Body of pancreas (tissue), 4 donors: ENCODE measurements around the gene SLC45A3. TPM values are rescaled to one million over a fixed set of nuclear protein-coding genes. Genes with fewer than 3 reads are reported as not detected.

Source experiments
- ATAC-seq: fragments of 150-250 bp; one replicate; pipeline ENCODE4 v1.9.1; 2016
- DNase-seq, 4 donors: peaks; one replicate each; pipeline ENCODE4 v3.0.0-alpha.2; 2019
- H3K27ac ChIP-seq, 4 donors: fragments of 200-600 bp; sonication (generic); 1 replicate in 3 of 4; 2 replicates in 1 of 4; pipeline versions ENCODE4 v1.5.1 to v1.6.1; 2016 to 2019; ENCODE audit warnings: mild to moderate bottlenecking in 1 of 4, mixed read lengths in 1 of 4, moderate library complexity in 1 of 4
- H3K27me3 ChIP-seq, 2 donors: fragments of 200-600 bp; sonication (generic); one replicate each; pipeline ENCODE4 v1.6.0; 2016; ENCODE audit warnings: mild to moderate bottlenecking in 1 of 2
- H3K36me3 ChIP-seq, 2 donors: fragments of 200-600 bp; sonication (generic); replicated peaks in 1 of 2; 2 replicates each; pipeline ENCODE4 v1.5.1; 2016; ENCODE audit warnings: low read depth in 2 of 2; ENCODE audit not compliant: insufficient read depth in 1 of 2
- H3K4me1 ChIP-seq: fragments of 200-600 bp; sonication (generic); one replicate; pipeline ENCODE4 v1.6.0; 2016
- H3K4me3 ChIP-seq, 2 donors: fragments of 200-600 bp; sonication (generic); 1 replicate in 1 of 2; 2 replicates in 1 of 2; pipeline ENCODE4 v1.5.1; 2016 to 2019
- H3K9me3 ChIP-seq, 3 donors: fragments of 200-600 bp; sonication (generic); 1 replicate in 2 of 3; 2 replicates in 1 of 3; pipeline ENCODE4 v1.5.1; 2016
- POLR2A ChIP-seq, 3 donors: fragments of 450-650 bp; IDR thresholded peaks; one replicate each; pipeline ENCODE4 v1.6.1; 2016; ENCODE audit warnings: antibody characterized with exemption in 3 of 3, mild to moderate bottlenecking in 2 of 3
- WGBS, 2 donors: methylation state at CpG; one replicate each; pipeline ENCODE4 v1.1.5; 2017; 5-methylcytosine and 5-hydroxymethylcytosine counted together
- intact Hi-C: fragments of 100-400 bp; cut with DNase I; formaldehyde crosslinking; loops from one replicate; pipeline ENCODE4 v1.15.1; 2023
- total RNA-seq, 2 donors: library from RNA; depleted of rRNA; stranded (reverse); fragments of >200 nt; gene quantifications; one replicate each; pipeline ENCODE4 v1.1.0, GENCODE V29; 2016
- TF ChIP-seq, protein P1 (sequence below), 7 experiments: fragments of 450-650 bp in 4 of 7; fragments of 200-600 bp in 3 of 7; sonication (generic) in 3 of 7; IDR thresholded peaks; one replicate each; pipeline ENCODE4 v1.5.1; 2016 to 2019; ENCODE audit warnings: antibody characterized with exemption in 7 of 7

The SLC45A3 gene
- total RNA-seq, 2 donors from 2014 or later, result 1.3 to 1.6 TPM

DNA sequence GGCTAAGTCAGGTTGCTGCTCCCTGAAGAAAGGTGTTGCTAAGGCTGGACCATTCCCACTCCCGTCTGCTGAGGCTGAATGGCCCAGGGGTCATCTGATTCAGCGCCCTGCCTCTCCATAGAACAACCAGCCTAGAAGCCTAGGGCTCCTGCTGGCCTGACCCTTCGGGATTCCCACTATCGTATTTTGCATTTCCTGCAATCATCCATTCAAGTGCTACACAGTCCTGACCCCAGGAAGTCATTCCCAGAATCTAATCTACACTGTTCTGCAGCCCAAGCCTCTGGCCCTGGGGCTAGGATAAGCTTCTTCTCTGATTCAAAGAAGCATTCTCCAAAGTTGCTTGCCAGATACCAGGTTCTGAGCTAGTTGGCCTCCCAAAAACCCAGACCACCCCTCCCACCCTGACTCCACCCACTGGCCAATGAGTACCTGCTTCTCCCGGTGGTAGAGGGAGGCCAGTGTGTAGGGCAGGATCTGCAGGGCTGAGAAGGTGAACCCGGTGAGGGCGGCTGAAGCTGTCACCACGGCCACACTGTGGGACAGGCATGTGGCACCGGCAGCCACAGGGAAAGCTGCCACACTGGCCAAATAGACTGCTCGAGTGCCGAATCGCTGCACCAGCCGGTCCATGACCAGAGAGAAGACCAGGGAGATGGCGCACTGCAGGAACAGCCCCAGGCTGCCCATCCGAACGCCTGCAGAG lies 18.7 kb downstream of the SLC45A3 start:
- 76 to 80% methylated on average over 7 to 16 of the region's 16 CpGs for WGBS, 2 donors
- H3K27ac ChIP-seq, result no peak overlapping the region
- no peak overlapping the region for H3K4me3 ChIP-seq
- no peaks in the 10 kb centered on the region for H3K9me3 ChIP-seq
- H3K27me3 ChIP-seq, result no peaks in the 10 kb centered on the region
- intact Hi-C loops, result loop anchor here (5.0 to 10.0 kb wide), 2 partner anchors 41 to 313 kb away; no protein-coding TSS in a partner anchor
- DNase-seq, result no peak
- ATAC-seq, result no peak
- H3K36me3 ChIP-seq, result no peaks in the 10 kb centered on the region
- TF ChIP-seq, protein P1, sequence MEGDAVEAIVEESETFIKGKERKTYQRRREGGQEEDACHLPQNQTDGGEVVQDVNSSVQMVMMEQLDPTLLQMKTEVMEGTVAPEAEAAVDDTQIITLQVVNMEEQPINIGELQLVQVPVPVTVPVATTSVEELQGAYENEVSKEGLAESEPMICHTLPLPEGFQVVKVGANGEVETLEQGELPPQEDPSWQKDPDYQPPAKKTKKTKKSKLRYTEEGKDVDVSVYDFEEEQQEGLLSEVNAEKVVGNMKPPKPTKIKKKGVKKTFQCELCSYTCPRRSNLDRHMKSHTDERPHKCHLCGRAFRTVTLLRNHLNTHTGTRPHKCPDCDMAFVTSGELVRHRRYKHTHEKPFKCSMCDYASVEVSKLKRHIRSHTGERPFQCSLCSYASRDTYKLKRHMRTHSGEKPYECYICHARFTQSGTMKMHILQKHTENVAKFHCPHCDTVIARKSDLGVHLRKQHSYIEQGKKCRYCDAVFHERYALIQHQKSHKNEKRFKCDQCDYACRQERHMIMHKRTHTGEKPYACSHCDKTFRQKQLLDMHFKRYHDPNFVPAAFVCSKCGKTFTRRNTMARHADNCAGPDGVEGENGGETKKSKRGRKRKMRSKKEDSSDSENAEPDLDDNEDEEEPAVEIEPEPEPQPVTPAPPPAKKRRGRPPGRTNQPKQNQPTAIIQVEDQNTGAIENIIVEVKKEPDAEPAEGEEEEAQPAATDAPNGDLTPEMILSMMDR (IDR thresholded peaks at IDR 0.05), result no peak
- no peak for TF ChIP-seq POLR2A (IDR thresholded peaks at IDR 0.05)
- peaks cover 14% of the 10 kb centered on the region for H3K4me1 ChIP-seq

DNA sequence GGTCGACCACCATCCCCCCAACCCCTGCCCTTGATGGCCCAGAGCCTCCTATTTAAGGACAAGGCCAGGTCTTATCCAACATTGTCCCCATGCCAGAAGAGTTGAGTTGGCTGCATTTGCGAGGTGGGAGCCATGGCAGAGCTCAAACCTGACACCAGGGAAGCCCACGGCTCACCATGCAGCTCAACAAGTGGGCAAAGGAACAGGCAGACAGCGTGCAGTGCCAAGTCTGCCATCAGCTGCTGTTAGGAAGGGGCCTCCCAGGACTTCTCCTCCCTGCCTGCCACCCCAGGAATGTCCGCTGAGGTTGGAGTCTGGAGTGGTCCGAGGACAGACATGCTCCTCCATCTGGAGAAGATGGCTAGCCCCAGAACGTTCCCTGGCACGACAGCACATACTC lies 19.9 kb downstream of the SLC45A3 start:
- Histone ChIP-seq H3K36me3 (no peaks in the 10 kb centered on the region), H3K27me3 (no peaks in the 10 kb centered on the region), H3K27ac (no peak overlapping the region), H3K4me1 (peaks cover 14% of the 10 kb centered on the region), H3K4me3 (no peak overlapping the region), H3K9me3 (no peaks in the 10 kb centered on the region)
- DNase-seq, result no peak
- intact Hi-C loops, result loop anchor here (5.0 to 10.0 kb wide), 2 partner anchors 42 to 314 kb away; no protein-coding TSS in a partner anchor
- TF ChIP-seq, protein P1 (IDR thresholded peaks at IDR 0.05), result no peak
- no peak for TF ChIP-seq POLR2A (IDR thresholded peaks at IDR 0.05)
- 61 to 70% methylated on average over 4 to 8 of the region's 8 CpGs for WGBS, 2 donors
- no peak for ATAC-seq

DNA sequence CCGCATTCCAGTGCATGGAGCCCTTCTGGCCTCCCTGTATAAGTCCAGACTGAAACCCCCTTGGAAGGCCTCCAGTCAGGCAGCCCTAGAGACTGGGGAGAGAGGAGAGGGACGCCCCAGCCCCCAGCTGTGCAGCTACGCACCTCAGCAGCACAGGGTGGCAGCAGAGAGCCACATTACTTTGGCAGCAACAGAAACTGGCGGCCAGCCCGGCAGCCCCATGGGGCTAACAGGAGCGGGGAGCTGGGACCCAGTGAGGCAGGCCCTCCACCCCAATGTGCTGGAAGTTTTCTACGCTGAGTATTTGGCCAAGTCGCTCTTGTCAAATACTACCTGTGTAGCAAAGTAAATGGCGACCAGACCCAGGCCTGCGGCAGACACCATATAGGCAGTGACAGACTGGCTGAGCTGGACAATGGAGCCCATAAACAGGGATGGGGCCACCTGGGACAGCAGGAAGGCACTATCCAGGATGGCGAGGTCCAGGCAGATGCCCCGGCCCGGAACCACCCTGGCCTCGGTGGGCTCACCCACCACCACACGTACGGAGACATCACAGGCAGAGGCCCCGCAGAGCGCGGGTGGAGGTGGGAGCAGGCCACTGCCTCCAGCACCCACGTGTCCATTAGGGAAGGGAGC lies 21.2 kb downstream of the SLC45A3 start:
- ATAC-seq (peak; percentile 83), DNase-seq (peak; percentile 82 to 91 (median 84))
- no peaks in the 10 kb centered on the region for H3K36me3 ChIP-seq
- no peaks in the 10 kb centered on the region for H3K27me3 ChIP-seq
- no peak overlapping the region for H3K27ac ChIP-seq
- no peak for TF ChIP-seq POLR2A (IDR thresholded peaks at IDR 0.05)
- TF ChIP-seq, protein P1 (IDR thresholded peaks at IDR 0.05), result peak; percentile 75 to 91 (median 86)
- peaks cover 8% of the 10 kb centered on the region for H3K4me1 ChIP-seq
- H3K4me3 ChIP-seq, result no peak overlapping the region
- H3K9me3 ChIP-seq, result no peaks in the 10 kb centered on the region
- 35% methylated on average over 20 of the region's 20 CpGs; no CpG with 5 or more reads in 1 of the 2 donors for WGBS, 2 donors
- intact Hi-C loops, result no loop called here

DNA sequence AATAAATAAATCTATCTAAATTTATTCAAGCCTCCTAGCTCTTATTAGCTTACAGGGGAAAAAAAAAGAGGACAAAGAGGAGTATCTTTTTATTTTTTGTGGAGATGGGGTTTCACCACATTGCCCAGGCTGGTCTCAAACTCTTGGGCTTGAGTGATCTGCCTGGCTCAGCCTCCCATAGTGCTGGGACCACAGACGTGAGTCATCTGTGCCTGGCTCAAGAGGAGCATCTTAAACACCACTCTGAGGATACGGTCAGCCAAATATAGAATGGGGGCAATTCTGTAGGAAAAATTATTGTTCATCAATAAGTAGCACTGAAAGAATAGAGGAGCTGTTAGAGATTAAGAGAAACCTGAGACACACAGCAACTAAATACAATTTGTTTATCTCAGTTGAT lies 24.1 kb downstream of the SLC45A3 start:
- no peak for TF ChIP-seq POLR2A (IDR thresholded peaks at IDR 0.05)
- TF ChIP-seq, protein P1 (IDR thresholded peaks at IDR 0.05), result no peak
- DNase-seq, result no peak
- intact Hi-C loops, result no loop called here

More for the DNA sequence above, 24.1 kb downstream of the SLC45A3 start:
- 69 to 71% methylated on average over 2 of the region's 2 CpGs for WGBS, 2 donors
- H3K4me1 ChIP-seq, result peaks cover 8% of the 10 kb centered on the region
- no peak for ATAC-seq
- no peaks in the 10 kb centered on the region for H3K27me3 ChIP-seq
- no peaks in the 10 kb centered on the region for H3K36me3 ChIP-seq
- H3K27ac ChIP-seq, result no peak overlapping the region
- no peaks in the 10 kb centered on the region for H3K9me3 ChIP-seq
- no peak overlapping the region for H3K4me3 ChIP-seq
